GM19455 (cell line): ENCODE measurements around the gene NDUFAF5.

Experiments
- ATAC-seq: cut with Tn5 transposase; IDR thresholded peaks from one replicate; pipeline ENCODE4 v1.9.1; 2021; ENCODE audit not compliant: unreplicated experiment

The NDUFAF5 gene

GRCh38 chr20:13819885-13820645 is 35.2 kb downstream of the NDUFAF5 start:
- ATAC-seq, result peak; percentile 84

- ATAC-seq, result no peak
Measured at GRCh38 chr20:13821876-13822275, 37.0 kb downstream of the NDUFAF5 start.

- ATAC-seq, result no peak
Measured at GRCh38 chr20:13822459-13822858, 37.6 kb downstream of the NDUFAF5 start.

GRCh38 chr20:13824459-13824858 is 39.6 kb downstream of the NDUFAF5 start:
- no peak for ATAC-seq

- ATAC-seq, result no peak
Measured at GRCh38 chr20:13825465-13825864, 40.6 kb downstream of the NDUFAF5 start.

GRCh38 chr20:13831476-13831875 is 46.6 kb downstream of the NDUFAF5 start:
- ATAC-seq, result no peak

- no peak for ATAC-seq
Measured at GRCh38 chr20:13838664-13839063, 53.8 kb downstream of the NDUFAF5 start.

- no peak for ATAC-seq
Measured at GRCh38 chr20:13839421-13840092, 54.7 kb downstream of the NDUFAF5 start.

- no peak for ATAC-seq
Measured at GRCh38 chr20:13840093-13840465, 55.3 kb downstream of the NDUFAF5 start.

- ATAC-seq, result no peak
Measured at GRCh38 chr20:13841206-13841605, 56.4 kb downstream of the NDUFAF5 start.

- no peak for ATAC-seq
Measured at GRCh38 chr20:13844296-13844695, 59.5 kb downstream of the NDUFAF5 start.

- ATAC-seq, result no peak
Measured at GRCh38 chr20:13851279-13851678, 66.5 kb downstream of the NDUFAF5 start.

- no peak for ATAC-seq
Measured at GRCh38 chr20:13852306-13852705, 67.5 kb downstream of the NDUFAF5 start.

GRCh38 chr20:13855613-13856012 is 70.8 kb downstream of the NDUFAF5 start:
- ATAC-seq, result no peak

- ATAC-seq, result no peak
Measured at GRCh38 chr20:13856354-13856753, 71.5 kb downstream of the NDUFAF5 start.

GRCh38 chr20:13857304-13857703 is 72.5 kb downstream of the NDUFAF5 start:
- ATAC-seq, result no peak

GRCh38 chr20:13857961-13858360 is 73.1 kb downstream of the NDUFAF5 start:
- no peak for ATAC-seq

GRCh38 chr20:13858439-13858838 is 73.6 kb downstream of the NDUFAF5 start:
- no peak for ATAC-seq

- ATAC-seq, result no peak
Measured at GRCh38 chr20:13858871-13859270, 74.0 kb downstream of the NDUFAF5 start.

- ATAC-seq, result no peak
Measured at GRCh38 chr20:13862245-13862644, 77.4 kb downstream of the NDUFAF5 start.

GRCh38 chr20:13863244-13863643 is 78.4 kb downstream of the NDUFAF5 start:
- ATAC-seq, result no peak

- no peak for ATAC-seq
Measured at GRCh38 chr20:13865156-13865555, 80.3 kb downstream of the NDUFAF5 start.
